GM10266 (cell line): Measurements from ENCODE around the gene LRMDA.
"Not testable (repeated sequence)": the region's sequence is repeated elsewhere in the genome, so short reads cannot be mapped to it uniquely, and the experiment has no call there.

ENCODE experiments used
- DNase-seq: peaks from one replicate; pipeline ENCODE4 v3.0.0; 2012; ENCODE audit errors: extremely low spot score
- TF ChIP-seq, protein P1 (sequence below): IDR thresholded peaks from 2 replicates; pipeline ENCODE4 v1.5.1; 2012; ENCODE audit warnings: mild to moderate bottlenecking, low read depth; ENCODE audit not compliant: control insufficient read depth, insufficient read depth; ENCODE audit errors: missing control alignments

LRMDA gene

DNA sequence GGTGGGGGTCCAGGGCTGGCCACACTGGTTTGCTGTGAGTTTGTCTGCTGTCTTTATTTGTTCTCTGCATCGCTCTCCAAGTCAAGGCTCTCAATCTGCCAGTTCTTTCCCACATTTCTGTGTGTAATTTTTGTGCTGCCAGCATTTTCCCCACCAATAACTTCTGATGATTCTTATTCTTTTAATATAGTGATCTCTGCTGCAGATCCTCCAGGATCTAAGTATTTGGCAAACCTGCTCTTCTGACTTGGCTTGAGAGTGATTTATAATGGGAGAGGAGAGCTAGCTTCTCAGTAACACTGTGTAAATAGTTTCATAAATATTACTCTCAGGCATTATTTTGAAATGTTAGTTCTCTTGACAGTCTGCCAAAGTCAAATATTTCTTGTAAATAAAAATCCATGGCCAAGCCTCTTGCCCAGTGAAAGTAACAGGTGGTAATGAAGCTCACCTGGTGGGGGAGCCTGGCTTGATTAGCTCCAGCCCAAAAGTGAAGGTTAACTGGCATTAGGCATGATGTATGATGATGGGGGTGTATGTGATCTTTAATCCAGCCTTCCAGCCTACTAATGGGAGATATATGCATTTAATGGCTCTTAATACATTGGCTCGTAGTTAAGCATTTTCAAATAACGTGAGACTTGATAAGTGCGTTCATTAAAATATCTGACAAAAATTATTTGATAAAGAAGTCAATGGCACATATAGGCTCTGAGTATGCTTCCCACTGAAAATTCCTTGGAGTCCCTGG is 1150.3 kb downstream of the LRMDA start:
- DNase-seq, result no peak
- TF ChIP-seq, protein P1, sequence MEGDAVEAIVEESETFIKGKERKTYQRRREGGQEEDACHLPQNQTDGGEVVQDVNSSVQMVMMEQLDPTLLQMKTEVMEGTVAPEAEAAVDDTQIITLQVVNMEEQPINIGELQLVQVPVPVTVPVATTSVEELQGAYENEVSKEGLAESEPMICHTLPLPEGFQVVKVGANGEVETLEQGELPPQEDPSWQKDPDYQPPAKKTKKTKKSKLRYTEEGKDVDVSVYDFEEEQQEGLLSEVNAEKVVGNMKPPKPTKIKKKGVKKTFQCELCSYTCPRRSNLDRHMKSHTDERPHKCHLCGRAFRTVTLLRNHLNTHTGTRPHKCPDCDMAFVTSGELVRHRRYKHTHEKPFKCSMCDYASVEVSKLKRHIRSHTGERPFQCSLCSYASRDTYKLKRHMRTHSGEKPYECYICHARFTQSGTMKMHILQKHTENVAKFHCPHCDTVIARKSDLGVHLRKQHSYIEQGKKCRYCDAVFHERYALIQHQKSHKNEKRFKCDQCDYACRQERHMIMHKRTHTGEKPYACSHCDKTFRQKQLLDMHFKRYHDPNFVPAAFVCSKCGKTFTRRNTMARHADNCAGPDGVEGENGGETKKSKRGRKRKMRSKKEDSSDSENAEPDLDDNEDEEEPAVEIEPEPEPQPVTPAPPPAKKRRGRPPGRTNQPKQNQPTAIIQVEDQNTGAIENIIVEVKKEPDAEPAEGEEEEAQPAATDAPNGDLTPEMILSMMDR, result no peak

DNA sequence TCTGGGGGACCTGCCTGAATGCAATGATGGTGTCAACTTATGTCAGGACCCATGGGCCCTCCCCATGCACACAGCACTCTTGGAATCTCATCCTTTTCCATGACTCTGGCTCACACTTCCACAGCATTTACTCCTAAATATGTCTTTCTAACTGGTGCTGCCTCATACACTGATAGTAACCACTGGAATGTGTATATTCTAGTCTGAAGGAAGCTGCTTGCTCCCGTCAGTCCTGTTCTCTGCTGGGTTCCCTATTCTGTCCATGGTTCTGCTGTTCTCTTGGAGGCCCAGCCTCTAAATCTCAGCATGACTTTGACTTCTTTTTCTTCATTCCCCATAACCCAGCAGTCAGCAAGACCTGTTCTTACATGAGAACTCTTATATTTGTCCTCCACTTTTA is 1151.1 kb downstream of the LRMDA start:
- TF ChIP-seq, protein P1, result no peak
- no peak for DNase-seq

DNA sequence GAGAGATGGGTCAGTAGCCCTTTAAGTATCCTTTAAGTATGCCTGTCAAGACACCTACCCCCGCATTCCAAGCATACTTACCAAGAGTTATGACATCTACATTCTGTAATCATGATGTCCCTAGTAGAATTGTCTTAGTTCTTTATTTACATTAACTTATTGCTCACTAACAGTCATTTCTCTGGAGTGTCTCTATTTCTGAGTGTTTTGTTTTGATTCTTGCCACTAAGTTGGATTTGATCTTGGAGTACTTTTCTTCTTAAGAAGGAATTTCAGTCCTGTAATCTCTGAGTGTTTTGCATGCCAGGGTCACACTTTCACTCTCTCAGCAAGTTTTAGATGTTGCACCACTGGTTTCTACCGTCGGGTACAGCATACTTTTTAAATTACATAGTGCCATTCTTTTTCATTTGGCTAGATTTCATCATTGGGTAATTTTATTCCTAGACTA is 1152.3 kb downstream of the LRMDA start:
- TF ChIP-seq, protein P1, result no peak
- DNase-seq, result no peak

DNA sequence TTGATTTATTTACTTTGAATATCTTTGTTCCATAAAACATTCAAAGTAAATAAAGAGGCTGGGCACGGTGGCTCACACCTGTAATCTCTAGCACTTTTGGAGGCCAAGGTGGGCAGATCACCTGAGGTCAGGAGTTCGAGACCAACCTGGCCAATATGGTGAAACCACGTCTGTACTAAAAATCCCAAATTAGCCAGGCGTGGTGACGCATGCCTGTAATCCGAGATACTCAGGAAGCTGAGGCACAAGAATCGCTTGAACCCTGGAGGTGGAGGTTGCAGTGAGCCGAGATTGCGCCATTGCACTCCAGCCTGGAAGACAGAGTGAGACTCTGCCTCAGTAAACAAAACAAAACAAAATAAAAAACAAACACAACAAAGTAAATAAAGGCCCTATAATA is 1153.0 kb downstream of the LRMDA start:
- DNase-seq, result not testable (repeated sequence)
